NK-92 (cell line): ENCODE data around the gene RNLS.

Experiments used
- DNase-seq: peaks from one replicate; lab custom pipeline; 2025; ENCODE audit not compliant: unreplicated experiment; lab: John Stamatoyannopoulos, UW

RNLS gene

GRCh38 chr10:88239212-88239611 is 343.9 kb downstream of the RNLS start:
- DNase-seq: no peak

- DNase-seq: no peak
These were observed 344.6 kb downstream of the RNLS start for GRCh38 chr10:88238615-88238914.

GRCh38 chr10:88237896-88238614 is 345.1 kb downstream of the RNLS start:
- no peak for DNase-seq

DNA sequence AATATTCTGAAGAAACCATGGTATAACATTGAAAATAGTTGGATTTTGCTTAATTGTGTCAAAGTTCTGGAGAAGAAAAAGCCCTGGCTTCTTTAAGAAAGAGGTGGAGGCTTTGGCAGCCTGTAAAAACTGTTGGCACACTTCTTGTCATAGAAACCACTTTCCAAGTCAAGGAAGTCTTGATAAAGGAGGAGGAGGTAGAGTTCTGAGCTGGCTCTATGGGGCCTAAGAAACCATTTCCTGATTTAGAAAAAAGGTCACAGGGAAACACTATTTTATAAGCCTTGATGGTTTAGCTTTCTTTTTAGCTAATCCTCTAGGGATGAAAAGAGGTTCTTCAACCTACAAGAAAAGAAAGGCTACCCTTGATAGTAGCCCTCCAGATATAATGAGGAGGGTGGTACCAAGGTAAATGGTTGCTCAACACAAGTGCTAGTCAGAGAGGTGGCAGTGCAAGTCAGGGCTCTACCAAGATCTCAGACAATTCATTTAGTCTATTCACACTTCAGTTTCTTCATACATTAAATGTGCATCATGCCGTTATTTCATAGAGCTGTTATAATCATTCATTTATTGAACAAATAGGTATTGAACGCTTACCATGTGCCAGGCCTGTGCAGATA is 346.9 kb downstream of the RNLS start:
- DNase-seq: no peak

- DNase-seq: no peak
These were observed 348.8 kb downstream of the RNLS start for GRCh38 chr10:88234297-88234696.

DNA sequence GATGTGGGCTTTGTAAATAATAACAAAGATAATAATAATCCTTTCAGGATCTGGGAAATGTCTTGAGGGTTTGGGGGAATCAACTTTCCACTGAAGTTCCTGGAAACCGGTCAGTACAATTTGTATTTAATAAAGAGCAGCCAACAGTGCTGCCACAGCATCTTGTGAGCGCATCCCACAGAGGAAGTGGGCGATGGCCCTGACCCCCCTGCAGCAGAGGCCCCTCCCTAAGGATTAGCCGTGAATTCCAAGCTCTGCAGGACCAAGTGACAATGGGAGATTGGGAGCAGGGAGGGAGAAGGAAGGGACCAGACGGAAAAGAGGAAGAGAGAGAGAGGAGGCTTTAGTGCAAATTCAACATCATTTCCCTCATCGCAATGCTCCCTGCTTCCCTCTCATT is 349.2 kb downstream of the RNLS start:
- DNase-seq: no peak

DNA sequence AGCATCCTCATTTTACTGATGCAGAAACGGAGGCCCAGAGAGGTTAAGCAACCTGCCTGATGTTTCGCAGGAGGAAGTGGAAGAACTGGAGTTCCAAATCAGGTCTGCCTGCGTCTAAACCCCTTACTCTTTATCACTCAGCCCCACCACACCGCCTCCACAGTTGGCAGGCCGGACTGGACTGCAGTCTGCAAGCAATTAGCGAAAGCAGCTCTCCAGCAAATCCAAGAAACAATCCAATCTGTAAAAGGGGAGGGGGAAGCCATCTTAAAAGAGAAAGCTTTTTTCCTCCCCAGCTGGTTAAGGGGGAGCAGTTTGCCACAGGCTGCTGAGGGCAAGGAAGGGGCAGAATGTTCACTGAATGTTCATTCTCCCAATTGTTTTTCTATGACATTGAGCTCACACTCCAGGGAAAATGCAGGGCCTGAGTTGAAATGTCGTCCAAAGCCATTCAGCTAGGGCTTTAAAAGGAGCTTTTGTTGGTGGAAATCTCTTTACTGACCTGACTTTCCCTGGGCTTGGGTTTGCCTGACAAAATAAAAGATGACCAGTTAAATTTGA is 350.1 kb downstream of the RNLS start:
- no peak for DNase-seq

- no peak for DNase-seq
These were observed 350.9 kb downstream of the RNLS start for GRCh38 chr10:88232029-88232895.

GRCh38 chr10:88230251-88230650 is 352.9 kb downstream of the RNLS start:
- DNase-seq: no peak

- no peak for DNase-seq
These were observed 355.0 kb downstream of the RNLS start for GRCh38 chr10:88228130-88228529.

DNA sequence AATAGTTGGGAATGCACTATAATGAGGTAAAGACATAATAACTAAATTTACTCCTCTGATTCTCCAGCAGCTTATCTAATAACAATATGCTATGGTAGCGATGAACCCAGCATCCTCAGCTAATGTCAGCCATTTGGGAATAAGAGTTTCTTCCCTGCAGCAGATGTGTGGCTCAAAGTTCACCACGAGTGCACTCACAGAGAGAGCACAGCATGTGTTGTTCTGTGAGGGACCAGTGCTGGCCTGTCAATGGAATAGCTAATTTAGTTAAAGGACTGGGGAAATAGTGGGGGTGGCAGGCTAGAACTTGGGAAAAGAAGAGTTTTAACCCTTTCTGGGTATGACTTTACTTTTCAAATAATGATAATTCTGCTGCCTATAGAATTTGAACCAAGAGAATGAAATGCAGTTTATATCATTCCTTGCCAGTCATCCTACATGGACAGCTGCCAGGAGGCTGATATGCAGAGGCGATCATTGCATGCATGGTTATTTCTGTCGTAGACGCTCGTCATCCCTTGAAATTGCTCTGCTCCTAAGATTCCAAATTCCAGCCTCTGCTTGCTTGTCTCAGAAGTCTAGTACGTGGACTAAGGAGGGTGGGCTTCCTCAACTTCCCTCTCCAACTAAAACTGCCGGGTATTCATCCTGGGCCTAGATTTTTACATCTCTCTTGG is 355.6 kb downstream of the RNLS start:
- no peak for DNase-seq

DNA sequence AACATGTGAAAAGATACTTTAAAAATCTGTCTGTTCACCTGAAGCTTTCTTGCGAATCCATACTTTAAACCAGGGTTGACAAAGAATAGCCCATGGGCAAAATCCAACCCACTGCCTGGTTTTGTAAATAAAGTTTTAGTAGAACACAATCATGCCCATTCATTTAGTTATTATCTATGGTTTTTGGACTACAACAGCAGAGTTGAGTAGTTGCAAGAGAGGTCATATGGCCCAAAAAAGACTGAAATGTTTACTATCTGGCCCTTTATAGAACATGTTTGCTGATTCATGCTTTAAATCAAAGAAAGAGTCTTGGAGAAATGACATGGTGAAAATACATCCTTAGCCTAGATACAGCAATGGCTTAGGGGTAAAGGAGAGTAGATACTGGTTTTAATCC is 356.2 kb downstream of the RNLS start:
- no peak for DNase-seq

DNA sequence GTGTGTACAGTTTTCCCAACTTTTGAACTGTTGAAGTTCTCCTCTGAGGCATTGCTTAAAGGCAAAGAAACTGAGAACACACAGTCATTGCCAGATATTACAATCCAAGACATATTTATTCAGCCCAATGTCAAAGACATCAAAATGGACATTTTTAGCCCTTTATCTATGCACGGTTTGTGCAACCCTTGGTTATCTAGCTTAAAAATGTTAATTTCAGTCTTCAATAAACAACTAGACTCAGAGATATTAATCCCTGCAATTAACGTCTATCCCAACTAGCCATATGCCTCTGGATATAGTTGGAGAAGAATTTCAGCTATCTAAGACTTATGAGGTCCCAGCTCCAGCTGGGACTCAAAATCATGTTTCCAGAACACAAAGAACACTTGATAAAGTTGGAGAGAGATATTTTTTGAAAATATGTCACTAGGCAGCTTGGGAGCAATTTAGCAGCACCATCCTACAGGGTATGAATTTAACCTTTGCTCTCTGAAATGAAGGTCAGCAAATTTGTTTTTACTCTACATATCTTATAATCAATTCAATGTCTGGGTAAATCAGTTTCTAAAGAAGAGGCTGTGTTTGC is 357.0 kb downstream of the RNLS start:
- DNase-seq: no peak
